NT2/D1 (cell line): Measurements from ENCODE around the gene JARID2.

Experiments
- SUZ12 ChIP-seq: IDR thresholded peaks from 2 replicates; pipeline ENCODE4 v1.6.1; 2011; ENCODE audit not compliant: insufficient read length, insufficient read depth; ENCODE audit errors: extremely low read depth
- YY1 ChIP-seq: IDR thresholded peaks from 2 replicates; pipeline ENCODE4 v1.6.1; 2011; ENCODE audit not compliant: insufficient read length, insufficient read depth
- ZNF274 ChIP-seq: IDR thresholded peaks from 2 replicates; pipeline ENCODE4 v1.6.1; 2011; ENCODE audit warnings: mild to moderate bottlenecking, low read depth, low read length

GRCh38 chr6:15266423-15266996 is 20.6 kb downstream of the JARID2 start:
- no peak for TF ChIP-seq ZNF274
- no peak for TF ChIP-seq SUZ12
- TF ChIP-seq YY1: no peak
